Epidermal melanocyte (primary cell): ENCODE measurements around the gene SMR3B.

Experiments used
- DNase-seq: peaks from one replicate; pipeline ENCODE4 v3.0.0; 2011; ENCODE audit warnings: low spot score; ENCODE audit not compliant: insufficient read length

The SMR3B gene

GRCh38 chr4:70382691-70383181, at the start of gene SMR3B:
Gene SMR3B (plus strand): TSS chr4:70383131. CDS start chr4:70384511, 1,380 bp downstream.
- no peak for DNase-seq

- DNase-seq = no peak
Observed at GRCh38 chr4:70334681-70335080, 48.2 kb upstream of the SMR3B start, which contains the start of gene CABS1. Gene CABS1 (plus strand): TSS chr4:70334981. CDS start chr4:70335040, 59 bp downstream.

DNA sequence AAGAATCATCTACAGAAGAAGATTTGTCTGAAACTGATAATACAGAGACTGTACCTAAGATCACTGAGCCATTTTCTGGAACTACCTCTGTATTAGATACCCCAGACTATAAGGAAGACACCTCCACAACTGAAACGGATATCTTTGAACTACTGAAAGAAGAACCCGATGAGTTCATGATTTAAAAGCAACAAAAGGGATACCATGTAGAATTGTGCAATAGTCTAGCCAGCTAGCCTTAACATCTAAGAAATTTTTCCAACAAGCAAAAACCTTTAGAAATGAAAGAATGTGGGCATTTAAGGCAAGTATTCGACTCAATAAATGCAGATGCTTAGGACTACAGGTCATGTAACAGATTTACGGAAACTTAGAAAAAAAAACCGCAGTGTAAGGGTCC, 46.9 kb upstream of the SMR3B start:
- no peak for DNase-seq

DNA sequence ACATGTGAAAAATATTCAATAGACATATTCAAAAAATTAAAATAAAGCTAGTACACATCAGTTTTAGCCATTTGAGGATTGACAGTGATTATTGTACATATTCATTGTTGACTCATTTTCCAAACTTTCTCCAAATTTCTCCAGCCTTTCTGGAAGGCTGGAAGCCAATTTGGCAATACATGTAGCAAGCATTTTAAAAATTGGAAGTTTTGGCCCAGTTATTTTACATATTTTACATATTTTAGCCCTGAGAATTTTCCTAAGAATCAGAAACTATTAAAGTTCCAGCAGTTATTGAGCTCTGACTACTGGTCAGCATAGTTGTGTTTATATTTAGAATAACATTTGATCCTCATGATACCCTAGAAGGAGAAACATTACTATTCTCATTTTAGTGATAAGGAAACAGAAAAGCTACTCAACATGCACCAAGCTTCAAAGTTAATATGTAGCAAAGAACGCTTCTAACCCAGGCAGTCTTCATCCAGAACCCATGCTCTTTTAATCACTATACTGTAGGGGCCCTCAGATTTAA, 45.0 kb upstream of the SMR3B start:
- DNase-seq = no peak

DNA sequence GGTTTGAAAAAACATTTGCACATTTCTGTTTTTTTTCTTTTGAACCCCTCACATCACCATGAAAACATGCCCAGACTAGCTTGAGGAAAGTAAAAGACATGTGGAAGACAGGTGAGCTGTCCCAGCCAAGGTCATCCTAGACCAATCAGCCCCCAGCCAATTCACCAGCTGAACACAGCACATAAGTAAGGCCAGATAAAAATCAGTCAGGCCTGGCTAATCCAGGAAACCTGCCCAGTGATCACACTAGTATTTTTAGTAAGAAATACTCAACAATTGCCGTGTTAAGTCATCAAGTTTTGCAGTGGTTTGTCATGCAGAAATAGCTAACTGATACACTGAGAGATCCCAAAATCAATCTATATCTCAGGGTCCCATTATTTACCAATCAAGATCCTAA, 26.7 kb upstream of the SMR3B start:
- no peak for DNase-seq

DNA sequence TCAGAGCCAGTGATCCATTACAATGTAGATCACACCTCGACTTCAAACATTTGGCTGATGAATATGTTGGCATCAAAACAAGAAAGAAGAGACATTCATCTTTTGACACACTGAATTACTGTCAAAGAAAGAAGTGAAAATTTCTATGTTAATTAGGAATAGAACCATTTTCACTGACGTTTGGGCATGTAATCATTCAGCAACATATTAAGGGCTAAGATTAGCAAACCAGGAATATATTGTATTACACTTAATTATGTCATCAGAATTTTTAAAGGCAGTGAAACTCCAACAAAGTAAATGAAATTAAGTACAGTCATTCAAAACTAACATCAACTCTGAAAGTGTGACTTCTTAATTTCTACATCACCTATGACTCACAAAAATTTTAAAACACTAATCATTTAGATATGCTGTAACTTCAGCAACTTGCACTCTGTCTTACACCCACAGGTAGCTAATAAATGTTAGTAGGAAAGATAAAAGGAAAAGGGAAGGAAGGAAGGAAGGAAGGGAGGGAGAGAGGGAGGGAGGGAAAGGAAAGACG, 23.7 kb upstream of the SMR3B start:
- DNase-seq = no peak

GRCh38 chr4:70360460-70360859, 22.5 kb upstream of the SMR3B start, which contains the start of gene SMR3A:
Gene SMR3A (plus strand): TSS chr4:70360760. CDS start chr4:70362116, 1,356 bp downstream.
- DNase-seq = no peak

DNA sequence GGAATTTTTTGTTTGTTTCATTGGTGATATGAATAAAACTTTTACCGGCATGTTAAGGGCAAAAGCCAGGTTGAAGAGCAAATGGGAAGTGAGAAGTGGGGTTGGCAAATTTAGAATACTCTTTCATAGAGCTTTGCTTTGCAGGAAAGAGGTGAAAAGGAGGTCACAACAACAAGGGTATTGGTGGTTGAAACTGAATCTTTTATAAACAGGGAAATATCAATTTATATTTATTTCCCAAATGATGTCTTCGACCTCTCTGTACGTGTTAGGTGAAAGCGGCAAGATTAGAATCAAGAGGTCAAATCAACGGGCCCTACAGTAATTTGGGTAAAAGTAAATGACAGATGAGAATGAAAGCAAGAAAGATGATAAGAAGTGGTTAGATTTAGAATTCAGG, 18.9 kb upstream of the SMR3B start:
- DNase-seq = no peak

- DNase-seq = no peak
Observed at GRCh38 chr4:70365479-70365878, 17.5 kb upstream of the SMR3B start.

- DNase-seq = no peak
Observed at GRCh38 chr4:70367813-70368212, 15.1 kb upstream of the SMR3B start.

DNA sequence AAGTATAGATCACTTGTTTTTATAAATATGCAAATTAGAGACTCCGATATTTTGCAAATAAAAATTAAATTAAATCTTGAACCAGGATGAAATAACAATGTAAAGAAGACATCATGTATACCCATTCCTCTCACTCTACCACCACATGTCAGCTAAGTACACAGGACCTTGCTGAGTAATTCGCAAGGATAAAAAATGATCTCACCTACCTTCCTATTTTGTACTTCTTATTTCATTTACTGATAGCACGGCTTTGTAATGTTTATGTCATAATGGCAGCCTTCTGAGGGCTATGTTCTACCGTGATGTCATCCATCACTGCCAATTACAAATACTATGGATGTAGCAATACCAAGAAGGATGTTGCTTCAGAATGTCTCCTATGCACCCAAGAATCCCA, 10.9 kb upstream of the SMR3B start:
- no peak for DNase-seq

DNA sequence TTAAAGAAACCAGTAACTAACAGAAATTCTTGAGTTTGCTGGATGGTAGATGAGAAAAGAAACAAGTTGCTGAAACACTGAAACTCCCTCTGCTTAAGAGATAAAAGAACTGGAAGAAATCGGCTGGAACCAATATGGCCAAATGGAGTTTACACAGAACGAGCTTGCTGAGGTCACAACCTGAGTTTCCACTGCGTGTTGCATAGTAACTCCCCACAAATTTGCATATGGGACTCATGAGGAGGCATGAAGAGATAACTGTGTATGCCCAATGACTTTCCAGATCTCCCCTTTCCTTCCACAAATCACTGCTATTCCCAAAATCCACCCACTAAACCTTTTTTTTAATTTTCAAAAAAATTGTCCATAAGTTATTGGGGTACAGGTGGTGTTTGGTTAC, 10.2 kb upstream of the SMR3B start:
- no peak for DNase-seq

DNA sequence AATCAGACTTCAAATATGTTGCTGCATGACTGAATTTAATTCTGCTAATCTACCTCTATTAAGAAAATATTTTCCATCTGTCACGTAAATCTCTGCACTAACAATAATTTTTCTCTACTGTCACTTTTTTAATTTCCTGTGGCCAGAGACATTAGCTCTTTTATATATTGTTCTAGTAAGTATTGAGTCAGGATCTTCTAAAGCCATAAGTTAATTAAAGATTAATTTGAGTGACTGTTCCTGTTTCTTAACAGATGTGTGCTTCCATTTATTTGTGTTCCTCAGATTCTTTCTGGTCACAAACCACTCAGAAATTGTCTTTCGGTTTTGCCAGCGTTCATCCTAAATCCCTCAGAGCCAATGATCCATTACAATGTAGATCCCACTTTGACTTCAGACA, 2.4 kb upstream of the SMR3B start:
- no peak for DNase-seq

DNA sequence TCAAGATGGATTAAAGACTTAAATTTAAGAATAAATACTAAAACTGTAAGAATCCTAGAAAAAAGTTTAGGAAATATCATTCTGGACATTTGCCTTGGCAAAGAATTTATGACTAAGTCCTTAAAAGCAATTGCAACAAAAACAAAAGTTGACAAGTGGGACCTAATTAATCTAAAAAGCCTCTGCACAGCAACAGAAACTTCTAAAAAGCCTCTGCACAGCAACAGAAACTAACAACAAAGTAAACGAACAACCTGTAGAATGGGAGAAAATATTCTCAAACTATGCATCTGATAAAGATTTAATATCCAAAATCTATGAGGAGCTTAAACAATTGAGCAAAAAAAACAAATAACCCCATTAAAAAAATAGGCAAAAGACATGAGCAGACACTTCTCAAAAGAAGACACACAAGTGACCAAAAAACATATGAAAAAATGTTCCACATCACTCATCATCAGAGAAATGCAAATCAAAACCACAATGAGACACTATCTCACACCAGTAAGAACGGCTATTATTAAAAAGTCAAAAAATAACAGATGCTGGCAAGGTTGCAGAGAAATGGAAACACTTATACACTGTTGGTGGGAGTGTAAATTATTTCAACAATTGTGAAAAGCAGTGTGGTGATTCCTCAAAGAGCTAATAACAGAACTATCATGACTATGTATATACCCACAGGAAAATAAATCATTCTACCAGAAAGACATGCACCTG, 9.3 kb downstream of the SMR3B start:
- DNase-seq = no peak

- DNase-seq = no peak
Observed at GRCh38 chr4:70397580-70397979, 14.6 kb downstream of the SMR3B start, which contains the start of gene OPRPN. Gene OPRPN (plus strand): TSS chr4:70397940. CDS start chr4:70399286, 1,346 bp downstream.

GRCh38 chr4:70399319-70399718, 16.4 kb downstream of the SMR3B start:
- no peak for DNase-seq

GRCh38 chr4:70402762-70403161, 19.8 kb downstream of the SMR3B start:
- no peak for DNase-seq

- no peak for DNase-seq
Observed at GRCh38 chr4:70405765-70406164, 22.8 kb downstream of the SMR3B start.

GRCh38 chr4:70425306-70425705, 42.4 kb downstream of the SMR3B start:
- DNase-seq = no peak

DNA sequence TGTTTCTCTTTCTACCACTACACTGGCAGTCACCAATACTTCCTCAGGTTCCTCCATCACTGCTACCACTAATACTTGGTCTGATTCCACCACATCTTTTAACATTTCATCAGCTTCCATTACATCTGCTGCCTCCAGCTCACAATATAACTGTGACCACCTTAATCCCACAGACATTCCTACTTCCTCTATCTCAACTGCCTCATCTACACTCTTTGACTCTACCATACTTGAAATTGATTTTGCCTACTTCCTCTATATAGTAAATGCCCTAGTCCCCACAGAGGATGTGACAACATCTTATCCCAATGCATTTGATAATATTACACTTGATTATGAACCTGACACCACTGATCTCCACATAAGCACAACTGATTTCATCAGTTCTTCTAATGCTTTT, 43.9 kb downstream of the SMR3B start:
- DNase-seq = no peak

- no peak for DNase-seq
Observed at GRCh38 chr4:70437197-70437596, 54.3 kb downstream of the SMR3B start.
